Smooth muscle cell (in vitro differentiated cells): Measurements from ENCODE around the gene C6orf89. TPM values are rescaled to one million over a fixed set of nuclear protein-coding genes. Genes with fewer than 3 reads are reported as not detected.

Source experiments
- DNase-seq: peaks from one replicate; lab custom pipeline; 2025; ENCODE audit not compliant: unreplicated experiment; lab: John Stamatoyannopoulos, UW
- H2AFZ ChIP-seq: fragments of 200-600 bp; sonication (generic); 2 replicates; pipeline ENCODE4 v1.6.0; 2016; ENCODE audit warnings: antibody characterized with exemption, low read depth, mild to moderate bottlenecking
- H3F3A ChIP-seq: fragments of 200-600 bp; sonication (generic); 2 replicates; pipeline ENCODE4 v1.6.0; 2017; ENCODE audit warnings: antibody characterized with exemption, low read depth
- H3K27ac ChIP-seq: fragments of 200-600 bp; sonication (generic); 2 replicates; pipeline ENCODE4 v1.5.1; 2016; ENCODE audit warnings: low read depth, mild to moderate bottlenecking
- H3K27me3 ChIP-seq: fragments of 200-600 bp; sonication (generic); 2 replicates; pipeline ENCODE4 v1.6.1; 2016; ENCODE audit warnings: low read depth, mild to moderate bottlenecking
- H3K36me3 ChIP-seq: fragments of 200-600 bp; sonication (generic); 2 replicates; pipeline ENCODE4 v1.5.1; 2016; ENCODE audit warnings: low read depth
- H3K4me1 ChIP-seq: fragments of 200-600 bp; sonication (generic); 2 replicates; pipeline ENCODE4 v1.5.1; 2016; ENCODE audit warnings: low read depth
- H3K4me2 ChIP-seq: fragments of 200-600 bp; sonication (generic); 2 replicates; pipeline ENCODE4 v1.6.0; 2016; ENCODE audit warnings: mild to moderate bottlenecking
- H3K4me3 ChIP-seq: fragments of 200-600 bp; sonication (generic); 2 replicates; pipeline ENCODE4 v1.5.1; 2016; ENCODE audit warnings: mild to moderate bottlenecking
- H3K79me2 ChIP-seq: fragments of 200-600 bp; sonication (generic); 2 replicates; pipeline ENCODE4 v1.6.0; 2016; ENCODE audit warnings: low read depth, mild to moderate bottlenecking
- H3K9ac ChIP-seq: fragments of 200-600 bp; sonication (generic); 2 replicates; pipeline ENCODE4 v1.6.0; 2016; ENCODE audit warnings: low read depth
- H3K9me3 ChIP-seq: fragments of 200-600 bp; sonication (generic); replicated peaks from 2 replicates; pipeline ENCODE4 v1.5.1; 2016; ENCODE audit warnings: low read depth
- H4K20me1 ChIP-seq: fragments of 200-600 bp; sonication (generic); 2 replicates; pipeline ENCODE4 v1.6.0; 2016; ENCODE audit warnings: low read depth
- CTCF ChIP-seq: fragments of 200-600 bp; sonication (generic); IDR thresholded peaks from 2 replicates; pipeline ENCODE4 v1.5.1; 2017; ENCODE audit warnings: borderline replicate concordance, mild to moderate bottlenecking, antibody characterized with exemption; ENCODE audit not compliant: insufficient read depth, poor library complexity, severe bottlenecking
- WGBS: methylation state at CpG from one replicate; pipeline ENCODE4 v1.1.7; 2016; ENCODE audit warnings: low lambda C conversion rate; 5-methylcytosine and 5-hydroxymethylcytosine counted together
- polyA plus RNA-seq: library from polyadenylated mRNA; unstranded; fragments of >200 nt; fragmentation: Nextera tagmentation; extraction: Ambion mirVana; gene quantifications from 2 replicates; pipeline ENCODE4 v1.2.1, GENCODE V29; 2016
- total RNA-seq: library from RNA; depleted of rRNA; stranded (reverse); fragments of >200 nt; gene quantifications from 2 replicates; pipeline ENCODE4 v1.2.3, GENCODE V29; 2014

Gene C6orf89
- total and polyA plus RNA-seq, 2 experiments from 2014 or later, result 44.6 to 45.7 TPM

- Histone ChIP-seq H3K79me2 (no peaks in the 10 kb centered on the region), H3K27ac (no peak overlapping the region), H3K9me3 (no peaks in the 10 kb centered on the region), H3K27me3 (peaks cover 37% of the 10 kb centered on the region), H4K20me1 (no peaks in the 10 kb centered on the region), H3F3A (peaks cover 6% of the 10 kb centered on the region), H3K4me2 (no peak overlapping the region), H3K4me1 (peaks cover 15% of the 10 kb centered on the region), H3K36me3 (no peaks in the 10 kb centered on the region), H3K4me3 (no peak overlapping the region), H2AFZ (no peak overlapping the region), H3K9ac (no peak overlapping the region)
- WGBS, result 84% methylated on average over 6 of the region's 6 CpGs
- no peak for DNase-seq
- TF ChIP-seq CTCF, result no peak
Observed at GRCh38 chr6:36837686-36838085, 48.1 kb upstream of the C6orf89 start.

- 5% methylated on average over 32 of the region's 57 CpGs for WGBS
- TF ChIP-seq CTCF, result no peak
- H3K27me3 ChIP-seq, result peaks cover 37% of the 10 kb centered on the region
- no peaks in the 10 kb centered on the region for H3K9me3 ChIP-seq
- H3K9ac ChIP-seq, result no peak within 1 kb of the TSS
- peaks cover 15% of the 10 kb centered on the region for H3K4me1 ChIP-seq
- no peak for DNase-seq
- H3F3A ChIP-seq, result peaks cover 6% of the 10 kb centered on the region
- H4K20me1 ChIP-seq, result no peaks in the 10 kb centered on the region
- no peaks in the 10 kb centered on the region for H3K36me3 ChIP-seq
- no peaks in the 10 kb centered on the region for H3K79me2 ChIP-seq
- peak within 1 kb of the TSS; percentile 49 for H2AFZ ChIP-seq
- peak within 1 kb of the TSS; percentile 86 for H3K4me2 ChIP-seq
- no peak within 1 kb of the TSS for H3K27ac ChIP-seq
- H3K4me3 ChIP-seq, result peak within 1 kb of the TSS; percentile 52
Observed at GRCh38 chr6:36838896-36839748, 46.6 kb upstream of the C6orf89 start, which contains the start of gene CPNE5. CPNE5 (minus strand) TSS chr6:36839444; CDS start chr6:36839377, 67 bp downstream.

GRCh38 chr6:36839749-36840431 is 45.9 kb upstream of the C6orf89 start:
- Histone ChIP-seq H2AFZ (peak overlapping the region; percentile 49), H3K9ac (no peak overlapping the region), H3K27ac (no peak overlapping the region), H3K9me3 (no peaks in the 10 kb centered on the region), H3K4me1 (peaks cover 15% of the 10 kb centered on the region), H3K36me3 (no peaks in the 10 kb centered on the region), H3F3A (peaks cover 6% of the 10 kb centered on the region), H3K79me2 (no peaks in the 10 kb centered on the region), H4K20me1 (no peaks in the 10 kb centered on the region), H3K27me3 (peaks cover 33% of the 10 kb centered on the region), H3K4me3 (peak overlapping the region; percentile 52), H3K4me2 (peak overlapping the region; percentile 86)
- no peak for DNase-seq
- peak; percentile 29 for TF ChIP-seq CTCF
- 5% methylated on average over 13 of the region's 70 CpGs for WGBS
